Aorta (tissue), 5 donors: ENCODE data around the gene ALDH18A1. TPM values are rescaled to one million over a fixed set of nuclear protein-coding genes. Genes with fewer than 3 reads are reported as not detected.

Experiments
- ATAC-seq: fragments of 200-7000 bp; cut with Tn5 transposase; one replicate; pipeline ENCODE4 v1.9.1; 2022; ENCODE audit warnings: moderate library complexity; ENCODE audit not compliant: low FRiP score
- DNase-seq, 2 donors: peaks; one replicate each; pipeline ENCODE4 v3.0.0-alpha.2; 2020
- H3K27ac ChIP-seq, 2 donors: one replicate each; pipeline ENCODE4 v1.5.1; 2013; ENCODE audit warnings: low read length in 2 of 2, mild to moderate bottlenecking in 2 of 2, moderate library complexity in 2 of 2, control low read depth in 1 of 2, inconsistent platforms in 1 of 2, low read depth in 1 of 2
- H3K27me3 ChIP-seq, 2 donors: one replicate each; pipeline ENCODE4 v1.6.1; 2013; ENCODE audit warnings: control low read depth in 1 of 2, low read length in 1 of 2, mild to moderate bottlenecking in 1 of 2, moderate library complexity in 1 of 2; ENCODE audit not compliant: insufficient read depth in 2 of 2, control insufficient read depth in 1 of 2
- H3K36me3 ChIP-seq, 2 donors: one replicate each; pipeline ENCODE4 v1.6.1; 2013; ENCODE audit warnings: control low read depth in 1 of 2, low read length in 1 of 2, mild to moderate bottlenecking in 1 of 2; ENCODE audit not compliant: insufficient read depth in 2 of 2, control insufficient read depth in 1 of 2
- H3K4me1 ChIP-seq, 2 donors: one replicate each; pipeline ENCODE4 v1.6.1; 2013; ENCODE audit warnings: low read length in 2 of 2, control low read depth in 1 of 2, mild to moderate bottlenecking in 1 of 2, moderate library complexity in 1 of 2; ENCODE audit not compliant: insufficient read depth in 2 of 2, control insufficient read depth in 1 of 2
- H3K4me3 ChIP-seq, 2 donors: one replicate each; pipeline ENCODE4 v1.5.1; 2013; ENCODE audit warnings: low read length in 2 of 2, control low read depth in 1 of 2, mild to moderate bottlenecking in 1 of 2
- H3K9me3 ChIP-seq: one replicate; pipeline ENCODE4 v1.6.1; 2013; ENCODE audit warnings: mild to moderate bottlenecking, low read length; ENCODE audit not compliant: control insufficient read depth
- WGBS, 2 donors: extraction: QIAGEN DNeasy Blood & Tissue Kit; methylation state at CpG; one replicate each; pipeline ENCODE4 v1.1.7; 2013; 5-methylcytosine and 5-hydroxymethylcytosine counted together
- intact Hi-C, 2 donors: fragments of 100-400 bp; cut with DNase I; formaldehyde crosslinking; loops; one replicate each; pipeline versions ENCODE4 v1.14.2 to v1.15.0; 2022
- polyA plus RNA-seq, 2 donors: library from polyadenylated mRNA; stranded (reverse); fragments of 200-250 nt; gene quantifications; one replicate each; pipeline ENCODE4 v1.2.3, GENCODE V29; 2013
- total RNA-seq, 2 donors: library from RNA; stranded (reverse); fragmentation: NEBNext Ultra II Directional; extraction: Animal tissue kit (Norgen Biotek cat#: 25700); gene quantifications; one replicate each; pipeline ENCODE4 v1.2.1, GENCODE V29; 2021
- donor health status: healthy with polysubstance abuse.
- donor health status: Bipolar disorder and iron deficiency.
- donor health status: DM: no; HTN: no; CAD: no.
- donor health status: DM: no; HTN: no; CAD: no.
- donor health status: DM: yes; HTN: yes; CAD: no.

The ALDH18A1 gene
- total and polyA plus RNA-seq, 4 donors: 12.1 to 50.8 (median 30.8) TPM

GRCh38 chr10:95569368-95569767 lies 87.1 kb downstream of the ALDH18A1 start:
- ATAC-seq (no peak), DNase-seq (no peak)
- Histone ChIP-seq H3K36me3 (no peaks in the 10 kb centered on the region), H3K4me3 (no peak overlapping the region), H3K9me3 (no peaks in the 10 kb centered on the region), H3K27ac (no peak overlapping the region), H3K4me1 (no peaks in the 10 kb centered on the region), H3K27me3 (no peaks in the 10 kb centered on the region)
- intact Hi-C loops: no loop called here

GRCh38 chr10:95567903-95568630 lies 88.4 kb downstream of the ALDH18A1 start:
- no peaks in the 10 kb centered on the region for H3K36me3 ChIP-seq
- H3K4me1 ChIP-seq: no peaks in the 10 kb centered on the region
- WGBS, 2 donors: 64 to 69% methylated on average over 5 of the region's 5 CpGs
- H3K4me3 ChIP-seq: no peak overlapping the region
- H3K27me3 ChIP-seq: no peaks in the 10 kb centered on the region
- H3K27ac ChIP-seq: no peak overlapping the region
- no peak for ATAC-seq
- no peak for DNase-seq
- no peaks in the 10 kb centered on the region for H3K9me3 ChIP-seq
- intact Hi-C loops: no loop called here

- ATAC-seq (no peak), DNase-seq (no peak)
- 94 to 98% methylated on average over 6 of the region's 6 CpGs for WGBS, 2 donors
- H3K4me1 ChIP-seq: no peaks in the 10 kb centered on the region
- no peak overlapping the region for H3K4me3 ChIP-seq
- no peaks in the 10 kb centered on the region for H3K9me3 ChIP-seq
- H3K36me3 ChIP-seq: no peaks in the 10 kb centered on the region
- no peak overlapping the region for H3K27ac ChIP-seq
- intact Hi-C loops: no loop called here
- no peaks in the 10 kb centered on the region for H3K27me3 ChIP-seq
Observed at GRCh38 chr10:95566136-95566535, 90.4 kb downstream of the ALDH18A1 start.

GRCh38 chr10:95565336-95565735 lies 91.2 kb downstream of the ALDH18A1 start:
- no peak for DNase-seq
- Histone ChIP-seq H3K36me3 (no peaks in the 10 kb centered on the region), H3K4me3 (no peak overlapping the region), H3K4me1 (no peaks in the 10 kb centered on the region), H3K9me3 (no peaks in the 10 kb centered on the region), H3K27ac (no peak overlapping the region), H3K27me3 (no peaks in the 10 kb centered on the region)
- 88 to 91% methylated on average over 7 of the region's 7 CpGs for WGBS, 2 donors
- intact Hi-C loops: no loop called here
- no peak for ATAC-seq

- WGBS, 2 donors: 98 to 99% methylated on average over 7 of the region's 7 CpGs
- DNase-seq (no peak), ATAC-seq (no peak)
- Histone ChIP-seq H3K36me3 (no peaks in the 10 kb centered on the region), H3K4me1 (no peaks in the 10 kb centered on the region), H3K27me3 (no peaks in the 10 kb centered on the region), H3K9me3 (no peaks in the 10 kb centered on the region), H3K4me3 (no peak overlapping the region), H3K27ac (no peak overlapping the region)
- intact Hi-C loops: loop anchor here in 1 of 2 donors (5.0 kb wide), 2 partner anchors 38 to 122 kb away; no protein-coding TSS in a partner anchor
Observed at GRCh38 chr10:95564291-95564690, 92.2 kb downstream of the ALDH18A1 start.

- ATAC-seq: no peak
- no peaks in the 10 kb centered on the region for H3K9me3 ChIP-seq
- H3K4me1 ChIP-seq: no peaks in the 10 kb centered on the region
- intact Hi-C loops: loop anchor here in 1 of 2 donors (5.0 kb wide), 2 partner anchors 40 to 120 kb away; no protein-coding TSS in a partner anchor
- DNase-seq: no peak
- H3K36me3 ChIP-seq: no peaks in the 10 kb centered on the region
- H3K27me3 ChIP-seq: no peaks in the 10 kb centered on the region
- WGBS, 2 donors: 75 to 78% methylated on average over 7 of the region's 7 CpGs
- no peak overlapping the region for H3K27ac ChIP-seq
- no peak overlapping the region for H3K4me3 ChIP-seq
Observed at GRCh38 chr10:95562341-95562965, 94.1 kb downstream of the ALDH18A1 start.

- Histone ChIP-seq H3K9me3 (no peaks in the 10 kb centered on the region), H3K27ac (no peak overlapping the region), H3K27me3 (no peaks in the 10 kb centered on the region), H3K4me1 (no peaks in the 10 kb centered on the region), H3K36me3 (no peaks in the 10 kb centered on the region), H3K4me3 (peak overlapping the region in 1 of 2 donors; percentile 4)
- 46 to 49% methylated on average over 7 of the region's 7 CpGs for WGBS, 2 donors
- ATAC-seq: no peak
- intact Hi-C loops: loop anchor here in 1 of 2 donors (5.0 kb wide), 2 partner anchors 40 to 120 kb away; no protein-coding TSS in a partner anchor
- no peak for DNase-seq
Observed at GRCh38 chr10:95561864-95562177, 94.7 kb downstream of the ALDH18A1 start.

GRCh38 chr10:95561177-95561863 lies 95.2 kb downstream of the ALDH18A1 start, which contains the start of gene SORBS1:
TSS of gene SORBS1 (minus strand) at chr10:95561371. CDS start at chr10:95441135, 120,236 bp downstream.
- Histone ChIP-seq H3K4me1 (no peaks in the 10 kb centered on the region), H3K27me3 (no peaks in the 10 kb centered on the region), H3K27ac (peak within 1 kb of the TSS; percentile 78 to 95), H3K4me3 (peak within 1 kb of the TSS; percentile 96 to 97), H3K9me3 (no peaks in the 10 kb centered on the region), H3K36me3 (no peaks in the 10 kb centered on the region)
- intact Hi-C loops: loop anchor here in 1 of 2 donors (5.0 kb wide), 2 partner anchors 41 to 119 kb away; no protein-coding TSS in a partner anchor
- ATAC-seq (peak; percentile 97), DNase-seq (peak; percentile 97 to 98)
- 1% methylated on average over 56 to 77 of the region's 77 CpGs for WGBS, 2 donors
